ENCODE data around the gene PRR15.

The PRR15 gene

DNA sequence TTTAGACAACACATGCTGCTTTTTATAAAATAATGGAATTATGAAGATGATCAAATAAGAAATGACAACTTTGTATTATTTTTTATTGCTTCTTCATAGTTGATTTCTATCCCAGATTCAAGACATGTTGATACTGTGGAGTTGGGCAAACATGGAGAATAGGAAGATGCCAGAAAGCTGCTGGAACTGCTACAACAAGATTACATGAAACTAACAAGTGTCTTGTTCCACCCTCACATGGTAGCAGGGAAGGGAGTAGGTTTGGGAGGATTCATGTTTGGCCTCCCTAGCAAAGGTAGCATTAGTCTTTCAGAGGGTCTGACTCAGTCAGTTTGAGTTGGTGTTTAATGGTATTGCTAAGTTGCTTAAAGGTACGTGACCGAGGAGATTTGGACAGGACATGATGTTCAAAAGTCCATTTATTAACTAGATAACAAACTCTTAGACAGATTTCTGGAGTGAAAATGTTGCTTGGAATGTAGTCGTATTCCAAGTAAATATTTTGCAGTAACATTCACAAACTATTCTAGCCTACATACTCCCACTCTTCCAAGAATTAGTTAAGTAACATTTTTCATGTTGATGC is 33.1 kb downstream of the PRR15 start:
- 87 to 100% methylated on average over 2 of the region's 3 CpGs for WGBS, 2 experiments
- H3K27ac ChIP-seq (ENCODE audit: insufficient read depth, low read depth, low read length, poor library complexity, severe bottlenecking): no peak overlapping the region
- H3K27me3 ChIP-seq (ENCODE audit: control insufficient read depth, insufficient read depth, low read length, poor library complexity, severe bottlenecking): no peaks in the 10 kb centered on the region
- no peaks in the 10 kb centered on the region for H3K4me1 ChIP-seq (ENCODE audit: control insufficient read depth, insufficient read depth, low read length)
- no peaks in the 10 kb centered on the region for H3K36me3 ChIP-seq (ENCODE audit: control insufficient read depth, insufficient read depth, low read length)
- no peak overlapping the region for H3K4me3 ChIP-seq (ENCODE audit: insufficient read depth, low read depth, low read length)
- no peaks in the 10 kb centered on the region for H3K9me3 ChIP-seq (ENCODE audit: control insufficient read depth, low read length)

DNA sequence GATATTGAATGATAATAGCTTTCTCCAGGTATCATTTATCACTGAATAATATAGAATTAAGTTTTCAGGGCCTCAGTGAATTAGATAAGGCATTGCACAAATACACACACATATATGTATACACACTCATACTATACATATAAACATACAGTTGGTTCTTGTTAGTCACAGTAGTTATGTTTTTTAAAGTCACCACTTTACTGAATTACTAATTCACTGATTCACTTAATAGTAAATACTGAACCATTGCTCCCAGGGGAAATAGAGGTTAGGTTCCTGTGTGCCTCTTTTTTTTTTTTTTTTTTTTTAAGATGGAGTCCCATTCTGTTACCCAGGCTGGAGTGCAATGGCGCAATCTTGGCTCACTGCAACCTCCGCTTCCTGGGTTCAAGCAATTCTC is 33.6 kb downstream of the PRR15 start:
- H3K4me1 ChIP-seq (ENCODE audit: control insufficient read depth, insufficient read depth, low read length): no peaks in the 10 kb centered on the region
- no peak overlapping the region for H3K4me3 ChIP-seq (ENCODE audit: insufficient read depth, low read depth, low read length)
- H3K27ac ChIP-seq (ENCODE audit: insufficient read depth, low read depth, low read length, poor library complexity, severe bottlenecking): no peak overlapping the region
- no peaks in the 10 kb centered on the region for H3K27me3 ChIP-seq (ENCODE audit: control insufficient read depth, insufficient read depth, low read length, poor library complexity, severe bottlenecking)
- whole genome bisulfite sequencing, 2 experiments: 91 to 99% methylated on average over 2 of the region's 2 CpGs
- H3K36me3 ChIP-seq (ENCODE audit: control insufficient read depth, insufficient read depth, low read length): no peaks in the 10 kb centered on the region
- H3K9me3 ChIP-seq (ENCODE audit: control insufficient read depth, low read length): no peaks in the 10 kb centered on the region

DNA sequence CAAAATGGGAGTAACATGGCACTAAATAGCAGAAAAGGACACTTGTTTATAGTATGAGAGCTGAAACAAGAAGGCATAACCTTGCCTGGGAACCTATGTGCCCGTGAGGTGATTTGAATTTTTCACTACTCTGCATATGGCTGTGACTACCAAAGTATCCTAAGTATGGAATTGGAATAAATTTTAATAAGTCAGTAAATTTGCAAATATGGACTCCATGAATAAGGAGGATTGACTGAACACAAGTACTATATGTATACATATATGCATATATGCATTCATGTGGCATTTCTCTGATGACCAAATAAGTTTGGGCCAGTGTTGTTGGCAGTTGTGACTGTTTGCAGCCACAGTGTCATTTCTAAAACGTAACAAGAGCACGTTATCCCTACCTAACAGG is 34.5 kb downstream of the PRR15 start:
- Histone ChIP-seq H3K9me3 (ENCODE audit: control insufficient read depth, low read length) (no peaks in the 10 kb centered on the region), H3K4me3 (ENCODE audit: insufficient read depth, low read depth, low read length) (no peak overlapping the region), H3K36me3 (ENCODE audit: control insufficient read depth, insufficient read depth, low read length) (no peaks in the 10 kb centered on the region), H3K27me3 (ENCODE audit: control insufficient read depth, insufficient read depth, low read length, poor library complexity, severe bottlenecking) (no peaks in the 10 kb centered on the region), H3K4me1 (ENCODE audit: control insufficient read depth, insufficient read depth, low read length) (no peaks in the 10 kb centered on the region), H3K27ac (ENCODE audit: insufficient read depth, low read depth, low read length, poor library complexity, severe bottlenecking) (no peak overlapping the region)
- WGBS, 2 experiments: 94 to 96% methylated on average over 3 of the region's 3 CpGs

DNA sequence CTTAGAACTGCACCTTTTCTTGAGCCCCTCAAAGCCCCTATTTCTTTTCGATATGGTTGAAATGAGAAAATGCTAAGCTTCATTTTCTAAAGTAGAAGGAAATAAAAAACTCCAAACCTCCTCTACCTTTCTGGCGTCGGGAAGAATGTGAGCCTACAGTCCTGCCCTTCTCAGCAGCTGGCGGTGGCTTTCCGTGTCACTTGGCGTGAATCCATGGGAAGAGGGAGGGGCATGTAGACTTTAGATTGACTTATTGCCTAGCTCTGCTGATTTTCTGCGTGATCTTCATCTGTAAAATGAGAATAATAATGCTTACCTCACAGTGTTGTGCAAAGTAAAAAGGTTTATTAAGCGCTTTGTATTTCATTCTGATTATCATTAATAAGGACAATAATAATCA is 35.0 kb downstream of the PRR15 start:
- Histone ChIP-seq H3K27me3 (ENCODE audit: control insufficient read depth, insufficient read depth, low read length, poor library complexity, severe bottlenecking) (no peaks in the 10 kb centered on the region), H3K4me3 (ENCODE audit: insufficient read depth, low read depth, low read length) (no peak overlapping the region), H3K27ac (ENCODE audit: insufficient read depth, low read depth, low read length, poor library complexity, severe bottlenecking) (no peak overlapping the region), H3K4me1 (ENCODE audit: control insufficient read depth, insufficient read depth, low read length) (no peaks in the 10 kb centered on the region), H3K9me3 (ENCODE audit: control insufficient read depth, low read length) (no peaks in the 10 kb centered on the region), H3K36me3 (ENCODE audit: control insufficient read depth, insufficient read depth, low read length) (no peaks in the 10 kb centered on the region)
- WGBS, 2 experiments: 91 to 92% methylated on average over 6 to 7 of the region's 8 CpGs

DNA sequence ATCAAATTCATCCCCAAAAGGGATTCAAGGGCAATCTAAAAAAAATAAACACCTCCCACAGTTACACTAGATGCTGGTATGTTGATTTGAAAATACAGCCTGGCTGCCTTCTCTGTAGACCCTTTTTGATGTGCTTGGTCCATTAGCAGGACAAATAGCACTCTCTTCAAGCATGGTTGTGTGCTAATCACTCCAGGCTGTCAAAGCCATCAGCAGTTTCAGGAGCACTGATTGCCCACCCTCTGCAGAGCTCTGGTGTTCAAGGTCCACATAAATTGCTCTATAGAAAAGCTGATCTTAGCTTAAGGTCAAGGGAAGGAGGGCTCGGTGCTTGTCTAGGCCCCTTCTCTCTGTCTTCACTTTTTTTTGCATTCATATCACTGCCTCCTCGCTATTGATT is 35.4 kb downstream of the PRR15 start:
- no peak overlapping the region for H3K27ac ChIP-seq (ENCODE audit: insufficient read depth, low read depth, low read length, poor library complexity, severe bottlenecking)
- 75 to 100% methylated on average over 1 of the region's 2 CpGs for WGBS, 2 experiments
- no peak overlapping the region for H3K4me3 ChIP-seq (ENCODE audit: insufficient read depth, low read depth, low read length)
- no peaks in the 10 kb centered on the region for H3K4me1 ChIP-seq (ENCODE audit: control insufficient read depth, insufficient read depth, low read length)
- no peaks in the 10 kb centered on the region for H3K9me3 ChIP-seq (ENCODE audit: control insufficient read depth, low read length)
- H3K36me3 ChIP-seq (ENCODE audit: control insufficient read depth, insufficient read depth, low read length): no peaks in the 10 kb centered on the region
- H3K27me3 ChIP-seq (ENCODE audit: control insufficient read depth, insufficient read depth, low read length, poor library complexity, severe bottlenecking): no peaks in the 10 kb centered on the region

DNA sequence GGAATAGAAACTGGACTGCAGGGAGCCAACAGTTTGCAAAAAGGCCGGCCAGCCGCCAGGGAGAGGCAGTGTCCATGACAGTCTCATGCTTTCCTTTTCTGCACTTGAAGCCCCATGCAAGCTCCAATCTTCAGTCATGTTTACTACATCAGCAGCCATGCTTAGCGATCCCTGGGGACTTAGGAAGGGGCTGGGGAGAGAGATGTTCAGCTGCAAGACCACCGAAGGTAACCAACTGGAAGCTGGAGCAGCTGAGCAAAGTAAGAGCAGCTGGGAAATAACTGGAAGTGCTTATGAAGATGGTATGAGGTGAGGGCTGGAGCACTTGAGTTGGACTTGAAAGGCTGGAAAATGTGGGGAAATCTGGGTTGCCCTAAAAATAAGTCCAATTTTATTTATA is 37.0 kb downstream of the PRR15 start:
- no peaks in the 10 kb centered on the region for H3K27me3 ChIP-seq (ENCODE audit: control insufficient read depth, insufficient read depth, low read length, poor library complexity, severe bottlenecking)
- 82 to 91% methylated on average over 4 of the region's 4 CpGs for WGBS, 2 experiments
- no peaks in the 10 kb centered on the region for H3K4me1 ChIP-seq (ENCODE audit: control insufficient read depth, insufficient read depth, low read length)
- H3K4me3 ChIP-seq (ENCODE audit: insufficient read depth, low read depth, low read length): no peak overlapping the region
- H3K27ac ChIP-seq (ENCODE audit: insufficient read depth, low read depth, low read length, poor library complexity, severe bottlenecking): no peak overlapping the region
- no peaks in the 10 kb centered on the region for H3K9me3 ChIP-seq (ENCODE audit: control insufficient read depth, low read length)
- no peaks in the 10 kb centered on the region for H3K36me3 ChIP-seq (ENCODE audit: control insufficient read depth, insufficient read depth, low read length)

DNA sequence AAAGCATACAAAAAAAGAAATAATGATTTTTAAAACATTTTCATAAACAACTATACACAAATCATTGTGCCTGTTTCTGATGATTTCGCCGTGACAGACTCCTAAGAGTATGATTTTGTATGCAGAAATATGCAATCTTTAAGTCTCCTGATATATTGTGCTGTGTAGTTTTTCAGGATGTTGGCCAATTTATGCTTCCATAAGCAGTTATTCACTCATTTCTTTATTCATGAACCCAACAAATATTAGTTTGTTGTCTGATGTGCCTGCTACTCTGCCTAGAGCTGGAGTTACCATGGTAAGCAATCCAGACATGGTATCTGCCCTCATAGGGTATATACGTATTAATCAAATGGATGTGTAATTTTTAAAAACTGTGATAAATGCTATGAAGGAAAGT is 40.4 kb downstream of the PRR15 start:
- 96 to 99% methylated on average over 1 to 3 of the region's 3 CpGs for WGBS, 2 experiments
- Histone ChIP-seq H3K36me3 (ENCODE audit: control insufficient read depth, insufficient read depth, low read length) (no peaks in the 10 kb centered on the region), H3K4me1 (ENCODE audit: control insufficient read depth, insufficient read depth, low read length) (no peaks in the 10 kb centered on the region), H3K27ac (ENCODE audit: insufficient read depth, low read depth, low read length, poor library complexity, severe bottlenecking) (no peak overlapping the region), H3K9me3 (ENCODE audit: control insufficient read depth, low read length) (no peaks in the 10 kb centered on the region), H3K4me3 (ENCODE audit: insufficient read depth, low read depth, low read length) (no peak overlapping the region), H3K27me3 (ENCODE audit: control insufficient read depth, insufficient read depth, low read length, poor library complexity, severe bottlenecking) (no peaks in the 10 kb centered on the region)

DNA sequence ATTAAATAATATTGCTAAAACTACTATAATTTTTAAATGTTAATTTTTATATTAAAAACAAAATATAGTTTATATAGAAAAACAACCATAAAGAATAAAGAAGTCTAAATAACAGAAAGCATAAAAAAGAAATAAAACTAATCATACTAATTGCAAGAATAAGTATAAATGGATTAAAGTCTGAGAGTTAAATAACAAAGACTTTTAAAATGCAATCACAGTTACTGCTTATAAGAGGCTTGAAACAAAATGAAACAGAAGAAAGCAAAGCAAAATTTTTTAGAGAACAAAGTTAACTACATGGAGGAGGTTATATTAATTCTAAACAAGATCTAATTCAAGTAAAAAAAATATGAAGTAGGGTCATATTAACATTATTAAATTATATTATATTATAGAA is 41.1 kb downstream of the PRR15 start:
- Histone ChIP-seq H3K27me3 (ENCODE audit: control insufficient read depth, insufficient read depth, low read length, poor library complexity, severe bottlenecking) (no peaks in the 10 kb centered on the region), H3K36me3 (ENCODE audit: control insufficient read depth, insufficient read depth, low read length) (no peaks in the 10 kb centered on the region)

DNA sequence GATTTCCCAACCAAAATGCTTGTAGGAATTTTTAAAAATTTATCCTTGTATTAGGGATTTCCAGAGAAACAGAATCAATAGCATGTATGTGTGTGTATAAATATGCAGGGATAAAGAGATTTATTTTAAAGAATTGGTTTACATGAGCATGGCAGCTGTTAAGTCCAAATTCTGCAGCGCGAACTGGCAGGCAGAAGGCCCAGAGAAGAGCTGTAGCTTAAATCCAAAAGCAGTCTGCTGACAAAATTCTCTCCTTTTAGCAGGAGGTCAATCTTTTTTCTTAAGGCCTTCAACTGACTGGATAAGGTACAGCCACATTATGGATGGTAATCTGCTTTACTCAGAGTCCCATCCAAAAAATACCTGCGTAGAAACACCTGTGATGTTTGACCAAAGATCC is 42.0 kb downstream of the PRR15 start:
- no peaks in the 10 kb centered on the region for H3K9me3 ChIP-seq (ENCODE audit: control insufficient read depth, low read length)
- H3K4me1 ChIP-seq (ENCODE audit: control insufficient read depth, insufficient read depth, low read length): no peaks in the 10 kb centered on the region
- H3K27me3 ChIP-seq (ENCODE audit: control insufficient read depth, insufficient read depth, low read length, poor library complexity, severe bottlenecking): no peaks in the 10 kb centered on the region
- H3K36me3 ChIP-seq (ENCODE audit: control insufficient read depth, insufficient read depth, low read length): no peaks in the 10 kb centered on the region
- no peak overlapping the region for H3K4me3 ChIP-seq (ENCODE audit: insufficient read depth, low read depth, low read length)
- H3K27ac ChIP-seq (ENCODE audit: insufficient read depth, low read depth, low read length, poor library complexity, severe bottlenecking): no peak overlapping the region
- 94% methylated on average over 3 of the region's 3 CpGs for WGBS, 2 experiments

More for the DNA sequence above, 41.1 kb downstream of the PRR15 start:
- no peaks in the 10 kb centered on the region for H3K9me3 ChIP-seq (ENCODE audit: control insufficient read depth, low read length)
- H3K27ac ChIP-seq (ENCODE audit: insufficient read depth, low read depth, low read length, poor library complexity, severe bottlenecking): no peak overlapping the region
- no peak overlapping the region for H3K4me3 ChIP-seq (ENCODE audit: insufficient read depth, low read depth, low read length)
- no peaks in the 10 kb centered on the region for H3K4me1 ChIP-seq (ENCODE audit: control insufficient read depth, insufficient read depth, low read length)

DNA sequence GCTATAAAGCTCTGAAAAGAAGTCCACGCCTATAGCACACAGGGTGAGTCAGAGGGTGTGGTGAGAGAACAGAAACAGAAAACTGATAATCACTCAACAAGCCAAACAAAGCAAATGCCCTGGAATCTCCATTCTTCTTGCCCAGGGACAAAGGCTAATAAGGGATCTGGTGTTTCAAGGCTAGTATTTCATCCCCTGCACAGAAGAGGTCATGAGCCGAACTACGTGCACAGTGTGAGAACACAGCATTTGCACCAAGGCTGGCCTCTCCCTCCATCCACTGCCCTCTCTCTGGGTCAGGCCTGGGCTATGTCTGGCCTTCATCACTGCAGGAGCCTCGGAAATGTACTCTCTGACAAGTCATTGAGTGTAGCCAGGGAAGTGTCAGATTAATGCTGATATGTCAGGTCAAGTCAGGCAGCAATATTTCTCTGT is 42.7 kb downstream of the PRR15 start:
- H3K9me3 ChIP-seq (ENCODE audit: control insufficient read depth, low read length): no peaks in the 10 kb centered on the region
- no peak overlapping the region for H3K27ac ChIP-seq (ENCODE audit: insufficient read depth, low read depth, low read length, poor library complexity, severe bottlenecking)
- whole genome bisulfite sequencing, 2 experiments: 93% methylated on average over 4 of the region's 4 CpGs
- H3K4me3 ChIP-seq (ENCODE audit: insufficient read depth, low read depth, low read length): no peak overlapping the region
- H3K36me3 ChIP-seq (ENCODE audit: control insufficient read depth, insufficient read depth, low read length): no peaks in the 10 kb centered on the region
- H3K4me1 ChIP-seq (ENCODE audit: control insufficient read depth, insufficient read depth, low read length): no peaks in the 10 kb centered on the region
- H3K27me3 ChIP-seq (ENCODE audit: control insufficient read depth, insufficient read depth, low read length, poor library complexity, severe bottlenecking): no peaks in the 10 kb centered on the region

DNA sequence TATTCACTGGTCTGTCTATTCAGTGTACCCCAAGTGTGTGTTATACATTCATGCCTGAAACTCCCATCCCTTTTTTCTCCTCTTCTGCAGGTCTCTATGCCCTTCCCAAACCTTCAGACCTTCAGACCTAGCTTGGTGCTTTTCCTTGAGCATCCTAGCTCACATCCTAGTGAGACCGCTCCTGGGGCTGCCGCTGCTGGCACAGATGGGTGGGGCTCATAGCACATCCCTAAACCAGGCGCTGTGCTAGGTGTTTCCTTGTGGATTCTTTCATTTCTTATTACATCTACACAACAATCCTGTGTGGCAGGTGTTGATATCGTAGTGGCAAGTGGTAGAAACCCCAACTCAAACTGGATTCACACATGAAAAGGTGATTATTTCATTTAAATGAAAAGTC is 43.2 kb downstream of the PRR15 start:
- no peaks in the 10 kb centered on the region for H3K4me1 ChIP-seq (ENCODE audit: control insufficient read depth, insufficient read depth, low read length)
- H3K36me3 ChIP-seq (ENCODE audit: control insufficient read depth, insufficient read depth, low read length): no peaks in the 10 kb centered on the region
- WGBS, 2 experiments: 94 to 95% methylated on average over 4 of the region's 4 CpGs
- no peak overlapping the region for H3K27ac ChIP-seq (ENCODE audit: insufficient read depth, low read depth, low read length, poor library complexity, severe bottlenecking)
- H3K4me3 ChIP-seq (ENCODE audit: insufficient read depth, low read depth, low read length): no peak overlapping the region
- no peaks in the 10 kb centered on the region for H3K9me3 ChIP-seq (ENCODE audit: control insufficient read depth, low read length)
- no peaks in the 10 kb centered on the region for H3K27me3 ChIP-seq (ENCODE audit: control insufficient read depth, insufficient read depth, low read length, poor library complexity, severe bottlenecking)
